OCI-M2 (cell line): ENCODE data around the gene TNS4.

ENCODE experiments used
- DNase-seq: peaks from one replicate; lab custom pipeline; 2025; ENCODE audit not compliant: unreplicated experiment; lab: John Stamatoyannopoulos, UW

TNS4 gene

GRCh38 chr17:40535924-40536294 is 34.5 kb upstream of the TNS4 start:
- DNase-seq = no peak

GRCh38 chr17:40535438-40535837 is 34.0 kb upstream of the TNS4 start:
- no peak for DNase-seq

DNA sequence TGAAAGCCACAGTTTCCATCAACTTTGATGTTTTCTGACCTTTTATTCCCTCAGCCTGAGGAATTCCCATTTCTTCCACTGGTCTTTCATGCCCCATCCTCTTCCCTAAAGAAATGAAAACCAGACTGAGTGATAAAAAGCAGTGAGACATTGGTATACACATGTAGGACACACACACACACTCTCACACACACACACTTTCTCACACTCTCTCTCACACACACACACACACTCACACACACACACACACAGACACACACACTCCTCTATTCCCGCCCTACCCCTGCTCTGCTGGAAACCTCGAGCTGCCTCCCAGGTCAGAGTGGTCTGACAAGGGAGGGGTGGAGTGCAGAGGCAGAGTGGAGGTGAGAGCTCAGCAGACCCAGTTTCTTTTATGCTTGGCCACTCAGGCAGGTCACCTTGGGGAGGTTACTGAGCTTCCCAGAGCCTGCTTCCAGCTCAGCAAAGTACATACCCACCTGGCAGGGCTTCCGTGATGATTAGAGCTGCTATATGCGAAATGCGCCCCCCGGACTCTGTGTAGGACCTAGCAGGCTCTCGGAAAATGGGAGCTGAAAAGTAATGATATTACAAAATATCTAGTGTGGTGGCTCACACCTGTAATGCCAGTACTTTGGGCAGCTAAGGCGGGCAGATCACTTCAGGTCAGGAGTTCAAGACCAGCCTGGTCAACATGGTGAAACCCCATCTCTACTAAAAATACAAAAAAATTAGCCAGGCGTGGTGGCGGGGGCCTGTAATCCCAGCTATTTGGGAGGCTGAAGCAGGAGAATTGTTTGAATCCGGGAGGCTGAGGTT is 33.2 kb upstream of the TNS4 start:
- DNase-seq = no peak

- no peak for DNase-seq
These were observed 32.5 kb upstream of the TNS4 start for GRCh38 chr17:40533896-40534295.

- DNase-seq = no peak
These were observed 31.3 kb upstream of the TNS4 start for GRCh38 chr17:40532520-40533253.

DNA sequence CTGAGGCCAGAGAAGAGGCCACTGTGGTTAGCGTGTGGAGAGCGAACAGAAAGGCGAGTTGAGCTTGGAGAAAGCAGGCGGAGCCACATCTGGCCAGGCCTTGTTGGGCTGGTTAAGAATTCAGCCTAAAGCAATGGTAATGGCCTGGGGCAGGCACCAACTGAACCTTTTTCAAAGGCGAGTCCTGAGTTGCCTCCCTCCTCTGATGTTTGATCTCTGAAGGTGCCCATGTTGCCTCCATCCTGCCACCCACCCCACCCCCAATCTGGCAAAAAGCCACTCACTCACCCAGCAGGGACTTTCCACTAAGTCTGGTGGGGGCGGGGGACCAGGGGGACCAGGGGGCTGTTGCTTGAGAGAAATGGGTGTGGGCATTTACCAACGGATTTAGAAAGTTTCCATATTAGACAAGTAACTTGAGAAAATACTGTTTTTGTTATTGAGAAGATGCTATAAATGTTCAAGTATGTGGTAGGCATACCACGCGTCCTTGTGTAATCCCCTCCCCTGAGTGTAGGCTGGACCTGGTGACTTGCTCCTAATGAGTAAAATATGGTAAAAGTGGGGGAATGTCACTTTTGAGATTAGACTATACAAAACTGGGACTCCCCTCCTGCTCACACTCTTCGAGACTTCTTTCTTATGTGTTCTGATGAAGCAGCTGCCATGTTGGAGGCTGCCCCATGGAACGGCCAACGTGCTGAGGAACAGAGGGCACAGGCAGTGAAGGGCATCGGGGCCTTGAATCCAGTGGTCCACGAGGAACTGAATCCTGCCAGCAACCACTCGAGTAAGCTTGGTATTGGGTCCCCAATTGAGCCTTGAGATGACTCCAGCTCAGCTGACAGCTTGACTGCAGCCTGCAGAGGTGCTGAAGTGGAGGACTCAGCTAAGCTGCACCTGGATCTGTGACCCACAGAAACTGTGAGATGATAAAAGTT is 29.9 kb upstream of the TNS4 start:
- no peak for DNase-seq

GRCh38 chr17:40530531-40530994 is 29.1 kb upstream of the TNS4 start:
- no peak for DNase-seq

DNA sequence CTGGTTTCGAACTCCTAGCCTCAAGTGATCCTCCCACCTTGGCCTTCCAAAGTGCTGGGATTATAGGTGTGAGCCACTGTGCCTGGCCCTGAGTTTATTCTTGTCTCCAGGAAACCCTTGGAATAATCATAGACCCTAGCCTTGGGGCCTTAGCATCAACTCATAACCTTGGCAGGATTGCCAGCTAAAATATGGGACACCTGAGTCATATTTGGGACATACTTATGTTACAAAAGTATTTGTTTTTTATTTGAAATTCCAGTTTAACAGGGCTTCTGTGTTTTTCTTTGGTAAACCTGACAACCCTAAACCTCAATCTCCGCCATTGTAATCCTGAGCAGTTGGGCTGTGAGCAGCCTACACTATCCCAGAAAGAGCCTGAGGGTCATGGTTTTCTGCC is 28.6 kb upstream of the TNS4 start:
- DNase-seq = no peak

GRCh38 chr17:40528692-40529417 is 27.4 kb upstream of the TNS4 start:
- DNase-seq = no peak

GRCh38 chr17:40526668-40527067 is 25.2 kb upstream of the TNS4 start:
- no peak for DNase-seq

- no peak for DNase-seq
These were observed 23.9 kb upstream of the TNS4 start for GRCh38 chr17:40525294-40525693.

DNA sequence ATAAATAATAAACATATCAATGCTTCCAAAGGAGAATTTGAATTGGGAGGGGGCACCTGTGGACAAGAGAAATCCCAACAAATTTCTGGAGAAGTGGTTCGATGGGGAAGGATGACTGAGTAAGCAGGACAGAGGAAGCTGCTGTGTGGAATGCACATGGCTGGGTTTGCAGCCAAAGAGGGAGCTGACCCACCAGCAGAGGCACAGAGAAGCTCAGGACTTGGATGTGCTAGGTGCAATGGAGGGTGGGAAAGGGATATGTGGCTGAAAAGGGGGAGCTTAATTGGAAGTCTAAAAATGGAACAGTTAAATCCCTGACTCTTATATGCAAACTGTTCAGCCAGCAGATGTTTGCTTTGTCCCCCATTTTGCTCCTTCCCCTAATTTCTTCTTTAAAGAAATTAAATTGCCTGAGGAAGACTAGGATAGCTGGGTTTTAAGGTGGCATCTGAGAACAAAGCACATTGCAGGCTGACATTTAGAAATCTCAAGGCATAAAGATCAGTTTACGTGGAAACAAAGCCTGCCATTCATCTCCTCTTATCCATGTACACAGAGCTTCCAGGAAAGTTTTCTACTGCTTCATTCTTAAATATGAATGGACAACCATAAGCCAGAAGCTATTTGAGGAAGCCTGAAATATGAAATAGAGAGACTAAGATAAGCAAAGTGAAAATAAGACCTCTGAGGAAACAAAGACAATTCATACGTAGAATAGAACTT is 23.0 kb upstream of the TNS4 start:
- DNase-seq = no peak

- no peak for DNase-seq
These were observed 21.5 kb upstream of the TNS4 start for GRCh38 chr17:40522961-40523310.

DNA sequence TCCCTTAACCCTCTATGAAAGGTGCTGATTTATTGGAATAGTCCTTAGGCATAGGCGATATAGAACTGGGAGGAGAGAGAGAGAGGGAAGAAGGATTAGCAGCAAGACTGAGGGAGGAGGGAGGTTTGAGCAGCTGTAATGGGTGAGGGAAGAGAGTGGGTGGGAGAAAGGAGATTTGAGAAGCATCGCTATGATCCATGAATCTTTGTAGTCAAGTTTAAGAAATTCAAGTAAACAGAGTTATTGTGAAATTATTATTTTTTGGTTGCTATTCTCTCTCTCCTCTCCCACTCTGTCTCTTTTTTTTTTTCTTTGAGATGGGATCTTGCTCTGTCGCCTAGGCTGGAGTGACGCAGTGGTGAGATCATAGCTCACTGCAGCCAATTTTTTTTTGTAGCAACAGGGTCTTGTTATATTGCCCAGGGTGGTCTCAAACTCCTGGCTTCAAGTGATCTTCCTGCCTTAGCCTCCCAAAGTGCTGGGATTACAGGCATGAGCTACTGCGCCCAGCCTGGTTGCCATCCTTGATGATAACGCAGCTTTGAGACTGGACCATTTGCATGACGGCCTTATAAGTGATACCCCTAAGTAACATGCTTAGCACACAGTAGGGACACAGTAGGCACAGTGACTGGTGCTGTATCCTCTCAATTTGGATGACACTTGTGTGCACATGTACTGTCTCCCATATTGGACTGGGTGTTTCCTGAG is 21.0 kb upstream of the TNS4 start:
- DNase-seq = no peak

DNA sequence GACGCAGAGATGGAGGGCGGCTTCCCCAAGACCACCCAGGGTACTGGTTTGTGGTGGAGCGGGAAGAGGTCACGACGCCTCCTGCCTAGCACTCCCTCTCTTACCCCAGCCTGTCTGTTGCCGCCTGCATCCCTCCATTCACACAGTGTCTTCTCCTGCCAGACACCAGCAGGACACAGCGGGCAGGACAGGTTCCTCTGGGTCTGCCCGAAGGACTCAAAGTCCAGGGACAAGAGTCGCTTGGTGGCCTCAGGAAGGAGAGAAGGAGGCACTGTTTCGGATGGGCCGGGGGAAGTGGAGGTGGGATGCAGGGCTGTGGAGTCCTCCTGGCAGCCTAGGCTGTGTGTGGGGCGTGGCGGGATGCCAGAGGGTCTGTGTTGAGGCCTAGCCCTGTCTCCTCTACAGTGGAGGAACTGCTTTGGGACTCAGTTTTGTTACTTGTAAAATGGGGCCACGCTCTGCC is 19.6 kb upstream of the TNS4 start:
- no peak for DNase-seq

DNA sequence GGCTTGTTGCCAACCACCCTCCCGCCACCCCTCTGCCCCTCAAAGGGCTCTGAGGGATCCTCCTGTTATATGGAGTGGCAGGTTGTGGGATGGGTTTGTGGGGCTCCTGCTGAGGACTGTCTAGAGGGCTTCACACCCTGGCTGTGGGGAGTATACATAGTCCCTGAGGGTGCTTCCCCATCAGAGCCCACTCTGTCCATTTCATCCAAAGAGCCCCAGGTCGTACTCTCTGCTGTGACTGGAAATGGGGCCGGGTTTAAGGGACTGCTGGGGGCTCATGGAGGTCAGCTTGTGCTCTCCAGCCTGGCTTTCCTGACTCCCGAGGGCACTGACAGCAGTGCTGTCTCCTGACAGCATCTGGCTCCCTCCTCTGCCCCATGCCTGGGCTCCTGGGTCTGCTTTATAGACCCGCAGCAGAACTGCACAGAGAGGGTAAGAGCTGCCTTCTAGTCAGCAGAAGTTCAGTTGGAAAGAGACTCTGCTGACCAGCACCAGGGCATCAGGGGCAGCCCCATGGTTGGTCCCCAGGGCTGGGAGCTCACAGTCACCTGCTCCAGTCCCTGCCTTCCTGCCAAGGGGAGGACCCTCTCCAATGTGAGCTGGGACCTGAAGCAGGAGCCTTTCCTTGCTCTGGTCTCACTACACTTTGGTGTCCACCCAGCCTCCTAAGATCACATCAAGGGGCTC is 17.8 kb upstream of the TNS4 start:
- no peak for DNase-seq

DNA sequence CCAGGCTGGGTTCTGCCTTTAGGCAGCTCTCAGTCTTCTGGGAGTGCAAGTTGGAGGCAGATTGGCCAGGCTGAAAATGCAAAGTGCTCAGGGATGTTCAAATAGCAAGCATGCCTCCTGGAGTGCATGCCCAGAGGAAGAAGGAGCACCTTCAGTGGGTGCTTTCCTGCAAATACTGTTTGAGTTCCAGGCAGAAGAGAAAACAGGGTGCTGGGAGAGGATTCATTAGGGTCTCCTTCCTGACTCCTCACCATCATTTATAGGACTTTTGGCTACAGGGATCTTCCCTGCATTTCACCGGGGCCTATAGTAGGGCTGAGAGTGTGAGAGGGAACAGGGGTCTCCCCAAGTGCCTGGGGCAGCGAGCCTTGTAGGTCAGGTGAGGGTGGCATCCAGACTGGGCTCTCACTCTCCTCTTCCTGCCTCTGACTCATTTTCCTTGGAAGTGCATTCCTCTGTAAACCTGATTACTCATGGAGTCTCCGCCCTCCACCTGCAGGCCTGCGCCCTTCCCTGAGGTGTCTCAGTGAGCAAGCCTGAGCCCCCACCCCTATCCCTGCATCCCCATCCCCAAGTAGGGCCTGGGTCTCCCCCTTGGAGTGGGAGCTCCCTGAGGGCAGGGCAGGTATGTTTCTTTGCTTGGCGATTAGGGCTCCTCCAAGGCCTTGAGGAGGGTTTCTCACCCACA is 17.1 kb upstream of the TNS4 start:
- no peak for DNase-seq

DNA sequence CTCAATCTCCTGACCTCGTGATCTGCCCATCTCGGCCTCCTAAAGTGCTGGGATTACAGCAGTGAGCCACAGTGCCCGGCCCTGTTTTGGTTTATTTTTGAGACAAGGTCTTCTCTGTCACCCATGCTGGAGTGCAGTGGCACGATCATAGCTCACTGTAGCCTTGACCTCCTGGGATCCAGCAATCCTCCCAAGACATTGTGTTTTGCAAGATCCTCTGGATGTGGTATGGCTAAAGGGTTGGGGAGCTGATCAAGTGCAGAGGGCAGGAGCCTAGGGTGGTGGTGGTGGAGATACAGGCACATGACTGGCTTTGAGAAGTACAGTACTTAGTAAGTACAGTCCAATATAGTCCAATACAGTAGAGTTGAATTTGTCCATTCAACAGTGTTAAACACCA is 16.6 kb upstream of the TNS4 start:
- no peak for DNase-seq
